ENCODE measurements around the gene ZMYM1. TPM values are rescaled to one million over a fixed set of nuclear protein-coding genes. Genes with fewer than 3 reads are reported as not detected.
"Not testable (repeated sequence)": the region's sequence is repeated elsewhere in the genome, so short reads cannot be mapped to it uniquely, and the experiment has no call there.

ZMYM1 gene
- total RNA-seq, 1 donor from 2014 or later = 4.5 TPM

GRCh38 chr1:35143737-35144508 is 64.7 kb downstream of the ZMYM1 start:
- intact Hi-C loops (cut with DNase I) = no loop called here
- ATAC-seq (no peak), DNase-seq (ENCODE audit: missing footprints) (no peak)

GRCh38 chr1:35145892-35146549 is 66.8 kb downstream of the ZMYM1 start:
- ATAC-seq; DNase-seq (ENCODE audit: missing footprints); intact Hi-C loops (cut with DNase I): not testable (repeated sequence)

- no peak for DNase-seq (ENCODE audit: missing footprints)
- intact Hi-C loops (cut with DNase I) = no loop called here
- ATAC-seq = no peak
These were observed 72.0 kb downstream of the ZMYM1 start for GRCh38 chr1:35151220-35151619.

- intact Hi-C loops (cut with DNase I) = no loop called here
- ATAC-seq = no peak
- no peak for DNase-seq (ENCODE audit: missing footprints)
These were observed 85.7 kb downstream of the ZMYM1 start for GRCh38 chr1:35164893-35165292.

Other genes starting within 250 kb of the ZMYM1 start
- gene SMIM12, start 219.6 kb upstream of the ZMYM1 start, total RNA-seq = 40.6 TPM
- gene DLGAP3, start 149.7 kb upstream of the ZMYM1 start, total RNA-seq = 0.22 TPM
- gene TMEM35B, start 94.0 kb upstream of the ZMYM1 start, total RNA-seq = 10.2 TPM
- 11.6 TPM for gene ZMYM6, start 47.4 kb upstream of the ZMYM1 start, total RNA-seq
- 79.2 TPM for gene SFPQ, start 113.8 kb downstream of the ZMYM1 start, total RNA-seq
- gene ZMYM4, start 189.3 kb downstream of the ZMYM1 start, total RNA-seq = 27.7 TPM

Measured in Right ventricle myocardium inferior (tissue), 1 donor.